Thoracic aorta (tissue), 2 donors: ENCODE results near the gene GAS5. TPM values are rescaled to one million over a fixed set of nuclear protein-coding genes. Genes with fewer than 3 reads are reported as not detected.

Experiments used
- ATAC-seq: fragments of 150-250 bp; one replicate; pipeline ENCODE4 v1.8.0; 2017; ENCODE audit warnings: low read depth; ENCODE audit not compliant: insufficient number of reproducible peaks, low FRiP score
- DNase-seq: peaks from one replicate; pipeline ENCODE4 v3.0.0-alpha.2; 2020; ENCODE audit warnings: low spot score
- H3K27ac ChIP-seq, 2 donors: fragments of 200-600 bp; sonication (generic); 1 replicate in 1 of 2; 2 replicates in 1 of 2; pipeline ENCODE4 v1.5.1; 2016; ENCODE audit warnings: mild to moderate bottlenecking in 2 of 2, moderate library complexity in 2 of 2
- H3K27me3 ChIP-seq: fragments of 200-600 bp; sonication (generic); replicated peaks from 2 replicates; pipeline ENCODE4 v1.6.0; 2016; ENCODE audit warnings: mild to moderate bottlenecking; ENCODE audit not compliant: insufficient read depth
- H3K36me3 ChIP-seq: fragments of 200-600 bp; sonication (generic); one replicate; pipeline ENCODE4 v1.5.1; 2016
- H3K4me1 ChIP-seq, 2 donors: fragments of 200-600 bp; sonication (generic); 1 replicate in 1 of 2; 2 replicates in 1 of 2; pipeline versions ENCODE4 v1.5.1 to v1.6.0; 2016; ENCODE audit warnings: low read depth in 2 of 2, mild to moderate bottlenecking in 1 of 2; ENCODE audit not compliant: control insufficient read depth in 1 of 2
- H3K4me3 ChIP-seq: fragments of 200-600 bp; sonication (generic); 2 replicates; pipeline ENCODE4 v1.5.1; 2016; ENCODE audit warnings: mild to moderate bottlenecking
- H3K9me3 ChIP-seq: fragments of 200-600 bp; sonication (generic); 2 replicates; pipeline ENCODE4 v1.5.1; 2016
- CTCF ChIP-seq: fragments of 200-600 bp; sonication (generic); IDR thresholded peaks from one replicate; pipeline ENCODE4 v1.5.1; 2019; ENCODE audit warnings: antibody characterized with exemption
- total RNA-seq, 2 donors: library from RNA; depleted of rRNA; stranded (reverse); fragments of >200 nt; gene quantifications; one replicate each; pipeline versions ENCODE4 v1.1.0 to v1.2.3, GENCODE V29; 2016

GAS5 gene
- total RNA-seq, 2 donors from 2014 or later, result 120 to 294 TPM

DNA sequence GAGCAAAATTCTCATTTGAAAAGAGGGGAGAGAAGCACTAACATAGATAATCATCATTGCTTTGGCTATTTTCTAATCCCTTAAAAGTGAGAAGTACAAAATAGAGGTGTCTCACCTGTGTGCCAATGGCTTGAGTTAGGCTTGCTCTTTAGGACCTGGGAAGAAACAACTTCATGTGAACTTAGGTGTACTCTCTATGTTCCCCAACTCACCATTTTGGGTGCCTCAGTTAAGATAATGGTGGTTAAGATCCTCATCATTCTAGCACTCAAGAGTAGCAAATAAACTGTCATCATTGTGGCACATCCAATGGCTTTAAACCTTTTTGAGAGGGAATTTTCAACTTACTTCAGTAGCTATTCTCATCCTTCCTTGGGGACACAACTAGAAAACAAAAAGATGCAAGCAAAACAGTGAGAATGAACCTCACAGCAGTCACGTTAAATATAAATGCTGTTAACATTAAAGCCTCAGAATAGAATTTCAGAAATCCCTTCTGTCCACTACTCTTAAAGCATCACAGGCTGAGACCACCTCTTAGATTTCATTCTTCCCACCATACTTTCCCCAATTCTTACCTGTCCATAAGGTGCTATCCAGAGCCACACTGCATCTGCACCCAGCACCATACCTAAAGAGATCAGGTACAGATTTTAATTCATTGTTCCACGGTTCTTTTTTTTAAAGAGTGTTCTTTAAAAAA, 1.2 kb downstream of the GAS5 start:
- Histone ChIP-seq H3K27ac (peak overlapping the region; percentile 88 to 93), H3K4me1 (peaks cover 14 to 39% of the 10 kb centered on the region in 2 donors), H3K36me3 (peaks cover 25% of the 10 kb centered on the region), H3K4me3 (peak overlapping the region; percentile 91), H3K27me3 (no peaks in the 10 kb centered on the region), H3K9me3 (no peaks in the 10 kb centered on the region)
- no peak for DNase-seq
- ATAC-seq, result no peak
- no peak for TF ChIP-seq CTCF

DNA sequence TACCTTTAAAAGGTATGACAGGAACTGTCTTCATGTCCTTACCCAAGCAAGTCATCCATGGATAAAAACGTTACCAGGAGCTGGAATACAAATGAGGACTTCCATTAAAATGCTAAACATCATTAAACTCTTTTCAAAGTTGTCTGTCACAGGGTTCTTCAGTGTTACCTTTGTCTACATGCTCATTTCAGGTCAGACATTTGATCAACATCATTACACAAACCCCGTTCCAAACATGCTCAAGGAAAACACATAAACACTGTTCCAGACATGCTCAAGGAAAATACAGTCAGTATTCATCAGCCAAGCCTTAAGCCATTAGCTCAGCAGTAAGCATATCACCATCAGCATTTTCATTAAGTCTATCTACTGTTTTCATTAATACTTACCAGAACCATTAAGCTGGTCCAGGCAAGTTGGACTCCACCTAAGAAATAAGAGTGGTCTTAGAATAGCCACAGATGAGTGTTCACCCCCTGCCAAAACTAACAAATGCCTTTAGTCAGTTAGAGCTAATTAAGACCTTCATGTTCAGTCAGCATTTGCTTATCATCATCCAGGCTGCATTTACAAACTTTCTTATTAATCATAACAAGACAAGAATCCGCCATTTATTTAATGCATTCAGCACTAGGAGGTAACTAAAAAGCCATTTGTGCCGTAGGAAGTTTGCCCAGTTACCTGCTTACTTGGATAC, 2.2 kb downstream of the GAS5 start:
- DNase-seq (no peak), ATAC-seq (no peak)
- H3K9me3 ChIP-seq, result no peaks in the 10 kb centered on the region
- H3K27ac ChIP-seq, result no peak overlapping the region
- H3K27me3 ChIP-seq, result no peaks in the 10 kb centered on the region
- H3K4me1 ChIP-seq, result peaks cover 14 to 39% of the 10 kb centered on the region in 2 donors
- no peak overlapping the region for H3K4me3 ChIP-seq
- H3K36me3 ChIP-seq, result peaks cover 27% of the 10 kb centered on the region
- no peak for TF ChIP-seq CTCF

DNA sequence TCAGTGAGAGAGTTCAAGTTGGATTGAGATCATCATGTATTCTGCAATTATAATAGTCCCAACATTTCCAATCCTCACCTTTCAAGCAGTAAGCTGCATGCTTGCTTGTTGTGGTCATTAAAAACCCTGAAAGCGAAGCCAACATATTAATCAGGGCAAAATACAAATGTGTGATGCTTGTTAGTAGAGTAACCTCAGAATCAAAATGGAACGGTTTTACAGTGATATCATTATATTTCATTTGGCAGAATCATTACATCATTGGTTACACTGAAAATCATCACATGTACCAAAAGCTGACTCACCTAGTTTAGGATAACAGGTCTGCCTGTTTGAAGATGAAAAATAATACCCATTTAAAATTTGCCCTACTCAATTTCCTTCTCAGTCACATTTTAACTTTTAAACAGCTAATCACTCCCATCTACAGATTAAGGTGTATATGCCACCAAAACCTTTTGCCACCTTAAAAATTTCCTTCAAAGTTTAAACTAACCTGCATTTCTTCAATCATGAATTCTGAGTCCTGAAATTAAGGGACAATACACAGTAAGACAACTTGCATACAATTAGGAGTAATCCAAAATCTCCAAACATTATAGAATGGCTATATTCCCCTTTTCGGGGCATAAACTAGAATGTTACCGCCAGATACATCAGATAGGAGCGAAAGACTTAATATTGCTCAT, 3.5 kb downstream of the GAS5 start:
- TF ChIP-seq CTCF, result no peak
- no peak for DNase-seq
- H3K27me3 ChIP-seq, result no peaks in the 10 kb centered on the region
- peaks cover 27% of the 10 kb centered on the region for H3K36me3 ChIP-seq
- H3K4me3 ChIP-seq, result no peak overlapping the region
- H3K27ac ChIP-seq, result no peak overlapping the region
- ATAC-seq, result no peak
- no peaks in the 10 kb centered on the region for H3K9me3 ChIP-seq
- peaks cover 12 to 32% of the 10 kb centered on the region in 2 donors for H3K4me1 ChIP-seq

- ATAC-seq, result no peak
These were observed 4.3 kb downstream of the GAS5 start for GRCh38 chr1:173863224-173864161.

More at GRCh38 chr1:173863224-173864161, 4.3 kb downstream of the GAS5 start:
- H3K27me3 ChIP-seq, result no peaks in the 10 kb centered on the region
- TF ChIP-seq CTCF, result no peak
- H3K36me3 ChIP-seq, result peaks cover 27% of the 10 kb centered on the region
- H3K4me1 ChIP-seq, result peaks cover 11 to 25% of the 10 kb centered on the region in 2 donors
- no peak for DNase-seq
- H3K9me3 ChIP-seq, result no peaks in the 10 kb centered on the region
- no peak overlapping the region for H3K4me3 ChIP-seq
- no peak overlapping the region for H3K27ac ChIP-seq
